HepG2 (cell line): ENCODE results near the gene TBC1D4. TPM values are rescaled to one million over a fixed set of nuclear protein-coding genes. Genes with fewer than 3 reads are reported as not detected.

Source experiments
- BORCS8-MEF2B ChIP-seq: sonication (generic); formaldehyde crosslinking; IDR thresholded peaks from 2 replicates; pipeline ENCODE4 v1.8.0; 2022; ENCODE audit warnings: mild to moderate bottlenecking, missing genetic modification reagents
- HMGA1 ChIP-seq: sonication (generic); formaldehyde crosslinking; conservative IDR thresholded peaks from 2 replicates; pipeline ENCODE4 v1.4.0; 2020; ENCODE audit warnings: missing genetic modification reagents
- IRF2 ChIP-seq: IDR thresholded peaks from 2 replicates; pipeline ENCODE4 v1.6.1; 2018; ENCODE audit warnings: missing genetic modification reagents, missing compliant biosample characterization
- IRX3 ChIP-seq: sonication (generic); formaldehyde crosslinking; IDR thresholded peaks from 2 replicates; pipeline ENCODE4 v1.8.1; 2023; ENCODE audit warnings: mild to moderate bottlenecking, low read depth, missing genetic modification reagents, borderline replicate concordance
- NPAS2 ChIP-seq: sonication (generic); formaldehyde crosslinking; IDR thresholded peaks from 2 replicates; pipeline ENCODE4 v1.8.0; 2022; ENCODE audit warnings: mild to moderate bottlenecking, missing genetic modification reagents, borderline replicate concordance
- PCBP1 ChIP-seq: fragments of 200-400 bp; formaldehyde crosslinking; IDR thresholded peaks from 2 replicates; pipeline ENCODE4 v1.6.1; 2017; ENCODE audit warnings: mild to moderate bottlenecking, low read depth, low read length, borderline replicate concordance
- UBTF ChIP-seq: sonication (generic); formaldehyde crosslinking; IDR thresholded peaks from 2 replicates; pipeline ENCODE4 v1.4.0; 2020; ENCODE audit warnings: mild to moderate bottlenecking, missing genetic modification reagents
- ZBED4 ChIP-seq: sonication (generic); formaldehyde crosslinking; IDR thresholded peaks from 2 replicates; pipeline ENCODE4 v1.4.0; 2020; ENCODE audit warnings: missing genetic modification reagents, borderline replicate concordance
- ZBTB43 ChIP-seq: sonication (generic); formaldehyde crosslinking; conservative IDR thresholded peaks from 2 replicates; pipeline ENCODE4 v1.4.0; 2020; ENCODE audit warnings: missing genetic modification reagents
- ZFP36L2 ChIP-seq: sonication (generic); formaldehyde crosslinking; IDR thresholded peaks from 2 replicates; pipeline ENCODE4 v1.4.0; 2020; ENCODE audit warnings: missing genetic modification reagents
- ZNF275 ChIP-seq: sonication (generic); formaldehyde crosslinking; IDR thresholded peaks from 2 replicates; pipeline ENCODE4 v1.8.0; 2022; ENCODE audit warnings: missing genetic modification reagents, mild to moderate bottlenecking, inconsistent platforms, borderline replicate concordance
- ZNF30 ChIP-seq: sonication (generic); formaldehyde crosslinking; IDR thresholded peaks from 2 replicates; pipeline ENCODE4 v1.5.0; 2020; ENCODE audit warnings: mild to moderate bottlenecking, missing genetic modification reagents
- ZNF362 ChIP-seq: sonication (generic); formaldehyde crosslinking; IDR thresholded peaks from 2 replicates; pipeline ENCODE4 v1.4.0; 2020; ENCODE audit warnings: missing genetic modification reagents, mild to moderate bottlenecking, borderline replicate concordance
- ZNF431 ChIP-seq: sonication (generic); formaldehyde crosslinking; IDR thresholded peaks from 2 replicates; pipeline ENCODE4 v1.9.0; 2022; ENCODE audit warnings: missing genetic modification reagents, low read depth, mild to moderate bottlenecking, borderline replicate concordance
- ZNF441 ChIP-seq: sonication (generic); formaldehyde crosslinking; IDR thresholded peaks from 2 replicates; pipeline ENCODE4 v1.7.0; 2021; ENCODE audit warnings: missing genetic modification reagents, borderline replicate concordance
- ZNF546 ChIP-seq: sonication (generic); formaldehyde crosslinking; conservative IDR thresholded peaks from 2 replicates; pipeline ENCODE4 v1.8.1; 2023; ENCODE audit warnings: mild to moderate bottlenecking, missing genetic modification reagents
- ZNF780A ChIP-seq: sonication (generic); formaldehyde crosslinking; IDR thresholded peaks from 2 replicates; pipeline ENCODE4 v1.8.0; 2022; ENCODE audit warnings: mild to moderate bottlenecking, missing genetic modification reagents, moderate library complexity
- polyA plus RNA-seq, 8 experiments: library from polyadenylated mRNA; depleted of rRNA in 3 of 8; stranded (reverse) in 7 of 8; unstranded in 1 of 8; fragments of >200 nt; fragmentation: Illumina TruSeq in 4 of 8; extraction: Trizol in 4 of 8; gene quantifications; 2 replicates each; pipeline versions ENCODE4 v1.2.1 to v1.2.3, GENCODE V29; 2011 to 2016; ENCODE audit warnings: low read depth in 4 of 8, missing spikeins in 1 of 8, mixed read lengths in 1 of 8; ENCODE audit not compliant: insufficient read depth in 1 of 8
- total RNA-seq, 5 experiments: library from RNA; depleted of rRNA; stranded (reverse); fragments of >200 nt; fragmentation: Illumina TruSeq; extraction: Trizol; gene quantifications; 2 replicates each; pipeline ENCODE4 v1.2.3, GENCODE V29; 2016; ENCODE audit warnings: low read depth in 1 of 5

TBC1D4 gene
- total and polyA plus RNA-seq, 2 of the 13 experiments (the other 11 are each of a cell fraction or from before 2014, with no cell fraction given): 35.9 to 64.4 TPM

GRCh38 chr13:75458696-75459422 is 23.1 kb downstream of the TBC1D4 start (continued):
- TF ChIP-seq ZBED4 (no peak), IRX3 (no peak), ZNF431 (CRISPR knock-in tag) (peak; percentile 80; the same call in 1 of the 2 replicates), IRF2 (CRISPR knock-in tag) (peak; percentile 90), ZNF780A (CRISPR knock-in tag) (no peak), BORCS8-MEF2B (CRISPR knock-in tag) (no peak), PCBP1 (no peak), UBTF (CRISPR knock-in tag) (peak; percentile 54), ZFP36L2 (no peak), ZNF546 (CRISPR knock-in tag) (no peak), NPAS2 (CRISPR knock-in tag) (no peak), ZNF30 (CRISPR knock-in tag) (no peak), ZNF275 (CRISPR knock-in tag) (no peak), ZBTB43 (CRISPR knock-in tag) (peak; percentile 97), HMGA1 (CRISPR knock-in tag) (no peak), ZNF362 (peak; percentile 85; the same call in 1 of the 2 replicates), ZNF441 (CRISPR knock-in tag) (peak; percentile 39; the same call in 1 of the 2 replicates)
